MM.1S (cell line): ENCODE results near the gene NBEA.

ENCODE experiments used
- DNase-seq: peaks from one replicate; pipeline ENCODE4 v3.0.0-alpha.2; 2015
- H2AFZ ChIP-seq: fragments of 300-600 bp; sonication (generic); 2 replicates; pipeline ENCODE4 v1.6.0; 2016; ENCODE audit warnings: antibody characterized with exemption, low read length
- H3F3A ChIP-seq: fragments of 300-600 bp; sonication (generic); 2 replicates; pipeline ENCODE4 v1.6.1; 2016; ENCODE audit warnings: mild to moderate bottlenecking, antibody characterized with exemption, low read length, moderate library complexity, mixed read lengths; ENCODE audit not compliant: insufficient read depth
- H3K27ac ChIP-seq: fragments of 300-600 bp; sonication (generic); 2 replicates; pipeline ENCODE4 v1.5.1; 2016; ENCODE audit warnings: mild to moderate bottlenecking, low read length
- H3K27me3 ChIP-seq: fragments of 300-600 bp; sonication (generic); replicated peaks from 2 replicates; pipeline ENCODE4 v1.6.0; 2016; ENCODE audit warnings: low read length; ENCODE audit not compliant: insufficient read depth
- H3K36me3 ChIP-seq: fragments of 300-600 bp; sonication (generic); replicated peaks from 2 replicates; pipeline ENCODE4 v1.6.1; 2016; ENCODE audit warnings: mild to moderate bottlenecking, low read length, mixed read lengths; ENCODE audit not compliant: insufficient read depth
- H3K4me1 ChIP-seq: fragments of 300-600 bp; sonication (generic); 2 replicates; pipeline ENCODE4 v1.6.1; 2016; ENCODE audit warnings: low read length, mixed read lengths
- H3K4me2 ChIP-seq: fragments of 300-600 bp; sonication (generic); 2 replicates; pipeline ENCODE4 v1.6.0; 2016; ENCODE audit warnings: low read depth, low read length
- H3K4me3 ChIP-seq: fragments of 300-600 bp; sonication (generic); 2 replicates; pipeline ENCODE4 v1.5.1; 2016; ENCODE audit warnings: low read length, mixed read lengths
- H3K79me2 ChIP-seq: fragments of 300-600 bp; sonication (generic); 2 replicates; pipeline ENCODE4 v1.6.1; 2016; ENCODE audit warnings: mixed run types, low read length, mixed read lengths
- H3K9ac ChIP-seq: fragments of 300-600 bp; sonication (generic); 2 replicates; pipeline ENCODE4 v1.6.1; 2016; ENCODE audit warnings: low read length, mixed read lengths
- H3K9me2 ChIP-seq: fragments of 300-600 bp; sonication (generic); replicated peaks from 2 replicates; pipeline ENCODE4 v1.6.1; 2016; ENCODE audit warnings: mild to moderate bottlenecking, low read length, mixed read lengths; ENCODE audit not compliant: insufficient read depth
- H3K9me3 ChIP-seq: fragments of 300-600 bp; sonication (generic); replicated peaks from 2 replicates; pipeline ENCODE4 v1.6.1; 2016; ENCODE audit warnings: mild to moderate bottlenecking, low read length, mixed read lengths; ENCODE audit not compliant: insufficient read depth
- H4K20me1 ChIP-seq: fragments of 300-600 bp; sonication (generic); 2 replicates; pipeline ENCODE4 v1.6.1; 2016; ENCODE audit warnings: mild to moderate bottlenecking, low read length, moderate library complexity, mixed read lengths; ENCODE audit not compliant: insufficient read depth
- CTCF ChIP-seq: fragments of 300-600 bp; sonication (generic); IDR thresholded peaks from 2 replicates; pipeline ENCODE4 v1.5.1; 2016; ENCODE audit warnings: antibody characterized with exemption, low read length, mixed read lengths
- EZH2 ChIP-seq: fragments of 300-600 bp; sonication (generic); optimal IDR thresholded peaks from 2 replicates; pipeline ENCODE3; 2017; ENCODE audit warnings: low read depth, mild to moderate bottlenecking, antibody characterized with exemption, low read length, mixed read lengths
- EZH2phosphoT487 ChIP-seq: fragments of 300-600 bp; sonication (generic); IDR thresholded peaks from 2 replicates; pipeline ENCODE4 v1.6.1; 2018; ENCODE audit warnings: antibody characterized with exemption, low read length

Gene NBEA

GRCh38 chr13:35694549-35695447 lies 752.7 kb downstream of the NBEA start:
- no peak overlapping the region for H3K27ac ChIP-seq

GRCh38 chr13:35695448-35695770 lies 753.3 kb downstream of the NBEA start:
- no peak overlapping the region for H3K9ac ChIP-seq
- no peak for DNase-seq
- H3K4me2 ChIP-seq, result no peak overlapping the region
- no peaks in the 10 kb centered on the region for H3K27me3 ChIP-seq
- no peaks in the 10 kb centered on the region for H3K9me2 ChIP-seq
- no peaks in the 10 kb centered on the region for H3K36me3 ChIP-seq
- no peak overlapping the region for H2AFZ ChIP-seq
- TF ChIP-seq EZH2, result no peak
- TF ChIP-seq EZH2phosphoT487, result no peak
- TF ChIP-seq CTCF, result no peak
- H3F3A ChIP-seq, result no peaks in the 10 kb centered on the region
- H3K79me2 ChIP-seq, result no peaks in the 10 kb centered on the region
- H4K20me1 ChIP-seq, result no peaks in the 10 kb centered on the region
- H3K27ac ChIP-seq, result no peak overlapping the region
- H3K4me3 ChIP-seq, result no peak overlapping the region
- no peaks in the 10 kb centered on the region for H3K4me1 ChIP-seq
- H3K9me3 ChIP-seq, result no peaks in the 10 kb centered on the region

More at GRCh38 chr13:35694549-35695447, 752.7 kb downstream of the NBEA start:
- H3F3A ChIP-seq, result no peaks in the 10 kb centered on the region
- H3K79me2 ChIP-seq, result no peaks in the 10 kb centered on the region
- DNase-seq, result no peak
- H3K36me3 ChIP-seq, result no peaks in the 10 kb centered on the region
- H3K4me3 ChIP-seq, result no peak overlapping the region
- no peaks in the 10 kb centered on the region for H3K4me1 ChIP-seq
- H3K9me3 ChIP-seq, result no peaks in the 10 kb centered on the region
- H4K20me1 ChIP-seq, result no peaks in the 10 kb centered on the region
- no peak for TF ChIP-seq CTCF
- no peak overlapping the region for H2AFZ ChIP-seq
- H3K9ac ChIP-seq, result no peak overlapping the region
- H3K9me2 ChIP-seq, result no peaks in the 10 kb centered on the region
- H3K4me2 ChIP-seq, result no peak overlapping the region
- H3K27me3 ChIP-seq, result no peaks in the 10 kb centered on the region

- TF ChIP-seq CTCF (no peak), EZH2 (no peak), EZH2phosphoT487 (no peak)
- H4K20me1 ChIP-seq, result no peaks in the 10 kb centered on the region
Measured at GRCh38 chr13:35697186-35697730, 755.2 kb downstream of the NBEA start.

More at GRCh38 chr13:35697186-35697730, 755.2 kb downstream of the NBEA start:
- Histone ChIP-seq H3K36me3 (no peaks in the 10 kb centered on the region), H2AFZ (no peak overlapping the region), H3K4me3 (no peak overlapping the region), H3K4me1 (no peaks in the 10 kb centered on the region), H3K9ac (no peak overlapping the region), H3K79me2 (no peaks in the 10 kb centered on the region), H3F3A (no peaks in the 10 kb centered on the region), H3K9me2 (no peaks in the 10 kb centered on the region), H3K4me2 (no peak overlapping the region), H3K9me3 (no peaks in the 10 kb centered on the region), H3K27me3 (no peaks in the 10 kb centered on the region), H3K27ac (no peak overlapping the region)
- no peak for DNase-seq
